ENCODE measurements around the gene RAB31.
"Not testable (repeated sequence)": the region's sequence is repeated elsewhere in the genome, so short reads cannot be mapped to it uniquely, and the experiment has no call there.

Gene RAB31

DNA sequence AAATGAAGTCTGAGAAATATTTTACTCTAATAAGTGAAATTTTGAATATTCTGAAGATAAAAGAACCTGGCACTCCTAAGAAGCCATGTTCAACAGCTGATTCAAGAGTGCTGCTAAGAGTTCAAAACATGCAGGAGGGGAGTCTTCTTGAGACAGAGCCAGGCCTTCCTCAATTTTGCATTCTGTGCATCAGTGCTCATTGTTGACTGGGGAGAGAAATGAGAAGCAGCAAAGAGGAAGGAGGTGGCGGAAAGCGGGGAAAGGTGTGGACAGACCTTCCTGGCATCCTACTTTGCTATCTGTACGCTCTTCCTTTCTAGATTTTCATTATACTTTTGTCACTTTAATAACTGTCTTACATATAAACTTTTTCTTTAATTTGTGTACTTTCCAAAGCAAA lies 148.0 kb downstream of the RAB31 start:
- Histone ChIP-seq H3K36me3 (ENCODE audit: insufficient read depth, low read length) (no peaks in the 10 kb centered on the region), H3K4me3 (ENCODE audit: low read depth in 1 of 2, low read length in 2 of 2) (no peak overlapping the region), H3K27ac (ENCODE audit: low read length) (no peak overlapping the region), H3K9me3 (ENCODE audit: insufficient read depth, low read length, severe bottlenecking) (no peaks in the 10 kb centered on the region), H3K4me2 (ENCODE audit: insufficient read depth, low read length) (no peak overlapping the region), H3K9ac (ENCODE audit: low read depth, low read length) (no peak overlapping the region), H3K79me2 (ENCODE audit: insufficient read depth, low read length) (no peaks in the 10 kb centered on the region), H4K20me1 (ENCODE audit: insufficient read depth, low read length) (no peaks in the 10 kb centered on the region), H3K4me1 (ENCODE audit: insufficient read depth, low read length) (no peaks in the 10 kb centered on the region), H2AFZ (ENCODE audit: low read depth, low read length) (no peak overlapping the region), H3K27me3 (ENCODE audit: insufficient read depth, low read length, poor library complexity) (peaks cover 7% of the 10 kb centered on the region)
- DNase-seq: no peak
- no peak for TF ChIP-seq EZH2 (IDR thresholded peaks at IDR 0.05; ENCODE audit: borderline replicate concordance, low read depth, low read length, severe bottlenecking)
- TF ChIP-seq, protein P1, sequence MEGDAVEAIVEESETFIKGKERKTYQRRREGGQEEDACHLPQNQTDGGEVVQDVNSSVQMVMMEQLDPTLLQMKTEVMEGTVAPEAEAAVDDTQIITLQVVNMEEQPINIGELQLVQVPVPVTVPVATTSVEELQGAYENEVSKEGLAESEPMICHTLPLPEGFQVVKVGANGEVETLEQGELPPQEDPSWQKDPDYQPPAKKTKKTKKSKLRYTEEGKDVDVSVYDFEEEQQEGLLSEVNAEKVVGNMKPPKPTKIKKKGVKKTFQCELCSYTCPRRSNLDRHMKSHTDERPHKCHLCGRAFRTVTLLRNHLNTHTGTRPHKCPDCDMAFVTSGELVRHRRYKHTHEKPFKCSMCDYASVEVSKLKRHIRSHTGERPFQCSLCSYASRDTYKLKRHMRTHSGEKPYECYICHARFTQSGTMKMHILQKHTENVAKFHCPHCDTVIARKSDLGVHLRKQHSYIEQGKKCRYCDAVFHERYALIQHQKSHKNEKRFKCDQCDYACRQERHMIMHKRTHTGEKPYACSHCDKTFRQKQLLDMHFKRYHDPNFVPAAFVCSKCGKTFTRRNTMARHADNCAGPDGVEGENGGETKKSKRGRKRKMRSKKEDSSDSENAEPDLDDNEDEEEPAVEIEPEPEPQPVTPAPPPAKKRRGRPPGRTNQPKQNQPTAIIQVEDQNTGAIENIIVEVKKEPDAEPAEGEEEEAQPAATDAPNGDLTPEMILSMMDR (IDR thresholded peaks at IDR 0.05; ENCODE audit: borderline replicate concordance, extremely low read depth, low read length, poor library complexity, severe bottlenecking): no peak
- no peak for ATAC-seq (ENCODE audit: insufficient read depth, low read depth)

DNA sequence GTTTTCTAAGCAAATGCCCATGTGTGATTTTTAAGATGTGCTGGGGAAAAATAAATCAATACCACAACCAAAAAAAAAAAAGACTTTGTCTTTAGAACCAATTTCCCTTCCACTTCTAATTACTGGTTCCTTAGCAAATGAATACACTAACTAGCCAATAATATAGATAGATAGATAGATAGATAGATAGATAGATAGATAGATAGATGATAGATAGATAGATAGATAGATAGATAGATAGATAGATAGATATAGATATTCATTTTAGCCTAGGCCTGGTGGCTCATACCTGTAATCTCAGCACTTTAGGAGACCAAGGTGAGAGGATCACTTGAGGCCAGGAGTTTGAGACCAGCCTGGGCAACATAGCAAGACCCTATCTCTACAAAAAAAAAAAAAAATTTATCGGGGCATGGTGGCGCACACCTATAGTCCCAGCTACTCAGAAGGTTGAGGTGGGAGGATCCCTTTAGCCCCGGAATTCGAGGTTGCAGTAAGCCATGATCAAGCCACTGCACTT lies 149.4 kb downstream of the RAB31 start:
- DNase-seq; ATAC-seq (ENCODE audit: insufficient read depth, low read depth); H3K27ac ChIP-seq (ENCODE audit: low read length); H3K4me1 ChIP-seq (ENCODE audit: insufficient read depth, low read length); H3K4me2 ChIP-seq (ENCODE audit: insufficient read depth, low read length); H3K79me2 ChIP-seq (ENCODE audit: insufficient read depth, low read length); H4K20me1 ChIP-seq (ENCODE audit: insufficient read depth, low read length); H3K36me3 ChIP-seq (ENCODE audit: insufficient read depth, low read length); H3K9ac ChIP-seq (ENCODE audit: low read depth, low read length); H3K4me3 ChIP-seq (ENCODE audit: low read depth in 1 of 2, low read length in 2 of 2); H3K9me3 ChIP-seq (ENCODE audit: insufficient read depth, low read length, severe bottlenecking); H3K27me3 ChIP-seq (ENCODE audit: insufficient read depth, low read length, poor library complexity); H2AFZ ChIP-seq (ENCODE audit: low read depth, low read length): not testable (repeated sequence)

DNA sequence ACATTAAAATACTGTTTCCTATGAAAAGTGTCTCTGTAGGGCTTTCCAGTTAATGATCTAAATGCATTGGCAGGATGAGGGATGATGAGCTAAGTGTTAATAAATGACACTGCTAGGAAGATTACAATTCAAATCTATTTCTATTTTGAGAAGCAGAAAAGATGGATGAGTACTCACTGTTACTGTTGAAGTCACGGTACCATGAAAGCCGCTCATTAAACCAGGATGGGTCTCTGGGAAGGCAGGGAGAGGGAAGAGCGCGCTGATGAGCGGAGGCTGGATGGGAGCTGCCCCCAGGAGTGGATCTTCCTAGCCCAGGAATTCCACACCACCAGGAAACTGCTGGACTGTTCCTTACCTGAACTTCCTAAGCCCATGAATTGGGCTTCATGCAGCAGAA lies 150.5 kb downstream of the RAB31 start:
- H3K4me1 ChIP-seq (ENCODE audit: insufficient read depth, low read length): no peaks in the 10 kb centered on the region

DNA sequence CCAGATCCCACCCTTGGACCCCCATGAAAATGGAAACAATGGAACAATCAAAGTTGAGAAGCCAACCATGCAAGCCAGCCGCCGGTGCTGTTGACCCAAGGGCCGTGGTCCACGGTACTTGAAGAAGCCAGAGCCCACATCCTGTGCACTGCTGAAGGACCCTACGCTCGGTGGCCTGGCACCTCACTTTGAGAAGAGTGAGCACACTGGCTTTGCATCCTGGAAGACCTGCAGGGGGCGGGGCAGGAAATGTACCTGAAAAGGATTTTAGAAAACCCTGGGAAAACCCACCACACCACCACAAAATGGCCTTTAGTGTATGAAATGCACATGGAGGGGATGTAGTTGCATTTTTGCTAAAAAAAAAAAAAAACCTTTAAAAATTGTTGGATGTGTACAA lies 151.1 kb downstream of the RAB31 start:
- Histone ChIP-seq H3K4me2 (ENCODE audit: insufficient read depth, low read length) (no peak overlapping the region), H3K9ac (ENCODE audit: low read depth, low read length) (no peak overlapping the region), H3K4me3 (ENCODE audit: low read depth in 1 of 2, low read length in 2 of 2) (no peak overlapping the region), H3K36me3 (ENCODE audit: insufficient read depth, low read length) (no peaks in the 10 kb centered on the region), H3K27ac (ENCODE audit: low read length) (no peak overlapping the region), H2AFZ (ENCODE audit: low read depth, low read length) (no peak overlapping the region), H4K20me1 (ENCODE audit: insufficient read depth, low read length) (no peaks in the 10 kb centered on the region), H3K4me1 (ENCODE audit: insufficient read depth, low read length) (no peaks in the 10 kb centered on the region), H3K27me3 (ENCODE audit: insufficient read depth, low read length, poor library complexity) (peaks cover 6% of the 10 kb centered on the region), H3K9me3 (ENCODE audit: insufficient read depth, low read length, severe bottlenecking) (no peaks in the 10 kb centered on the region), H3K79me2 (ENCODE audit: insufficient read depth, low read length) (no peaks in the 10 kb centered on the region)
- DNase-seq (no peak), ATAC-seq (ENCODE audit: insufficient read depth, low read depth) (no peak)
- TF ChIP-seq, protein P1 (IDR thresholded peaks at IDR 0.05; ENCODE audit: borderline replicate concordance, extremely low read depth, low read length, poor library complexity, severe bottlenecking): no peak
- TF ChIP-seq EZH2 (IDR thresholded peaks at IDR 0.05; ENCODE audit: borderline replicate concordance, low read depth, low read length, severe bottlenecking): no peak

More for the DNA sequence above, 150.5 kb downstream of the RAB31 start:
- DNase-seq (no peak), ATAC-seq (ENCODE audit: insufficient read depth, low read depth) (no peak)
- H3K9ac ChIP-seq (ENCODE audit: low read depth, low read length): no peak overlapping the region
- H3K27me3 ChIP-seq (ENCODE audit: insufficient read depth, low read length, poor library complexity): peaks cover 7% of the 10 kb centered on the region
- TF ChIP-seq EZH2 (IDR thresholded peaks at IDR 0.05; ENCODE audit: borderline replicate concordance, low read depth, low read length, severe bottlenecking): no peak
- TF ChIP-seq, protein P1 (IDR thresholded peaks at IDR 0.05; ENCODE audit: borderline replicate concordance, extremely low read depth, low read length, poor library complexity, severe bottlenecking): no peak
- H3K79me2 ChIP-seq (ENCODE audit: insufficient read depth, low read length): no peaks in the 10 kb centered on the region
- H3K36me3 ChIP-seq (ENCODE audit: insufficient read depth, low read length): no peaks in the 10 kb centered on the region
- H3K4me3 ChIP-seq (ENCODE audit: low read depth in 1 of 2, low read length in 2 of 2): no peak overlapping the region
- no peaks in the 10 kb centered on the region for H3K9me3 ChIP-seq (ENCODE audit: insufficient read depth, low read length, severe bottlenecking)
- H3K27ac ChIP-seq (ENCODE audit: low read length): no peak overlapping the region
- H4K20me1 ChIP-seq (ENCODE audit: insufficient read depth, low read length): no peaks in the 10 kb centered on the region
- H3K4me2 ChIP-seq (ENCODE audit: insufficient read depth, low read length): no peak overlapping the region
- H2AFZ ChIP-seq (ENCODE audit: low read depth, low read length): no peak overlapping the region

All from DND-41 (cell line).